ENCODE measurements around the gene TRIM72. TPM values are rescaled to one million over a fixed set of nuclear protein-coding genes. Genes with fewer than 3 reads are reported as not detected.

The TRIM72 gene
- polyA plus RNA-seq, 1 donor (not counting 4 experiments of a cell fraction or from before 2014, with no cell fraction given): not detected

DNA sequence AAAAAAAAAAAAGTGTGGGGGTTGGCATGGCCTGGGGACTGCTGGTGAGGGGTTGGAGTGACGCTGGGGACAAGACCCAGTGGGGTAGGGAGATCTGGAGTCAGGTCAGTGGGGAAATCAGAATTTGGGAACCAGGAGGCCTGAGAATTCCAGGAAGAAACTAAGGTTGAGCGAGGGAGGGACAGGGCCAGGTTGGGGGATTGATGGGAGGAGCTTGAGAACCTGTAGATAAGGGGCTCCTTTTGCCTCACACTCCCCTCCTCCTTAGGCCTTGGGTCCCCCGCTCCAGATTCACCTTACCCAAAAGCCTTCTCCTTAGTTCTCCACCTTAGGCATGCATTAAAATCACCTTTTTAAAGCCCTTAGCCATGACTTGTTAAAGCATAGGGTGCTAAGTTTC lies 11.3 kb downstream of the TRIM72 start:
- FAIRE-seq (no peak), DNase-seq (ENCODE audit: low read depth, low spot score) (no peak)
- Histone ChIP-seq H4K20me1 (ENCODE audit: control insufficient read depth, extremely low read depth, insufficient read depth, low read length) (no peaks in the 10 kb centered on the region), H3K4me3 (ENCODE audit: control insufficient read depth in 2 of 3, extremely low read depth in 1 of 3, insufficient read depth in 2 of 3, low read depth in 1 of 3, low read length in 3 of 3) (no peak overlapping the region), H3K27ac (ENCODE audit: control insufficient read depth, insufficient read depth, low read length) (no peak overlapping the region), H3K4me1 (ENCODE audit: control insufficient read depth, extremely low read depth, insufficient read depth, low read length) (no peaks in the 10 kb centered on the region), H3K27me3 (ENCODE audit: control insufficient read depth, extremely low read depth, insufficient read depth, low read length) (no peaks in the 10 kb centered on the region), H3K79me2 (ENCODE audit: control insufficient read depth, insufficient read depth, low read length) (no peaks in the 10 kb centered on the region), H3K9me1 (ENCODE audit: control insufficient read depth, extremely low read depth, insufficient read depth, low read length) (no peaks in the 10 kb centered on the region), H3K4me2 (ENCODE audit: control insufficient read depth, extremely low read depth, insufficient read depth, low read depth, low read length) (no peak overlapping the region), H3K9me3 (ENCODE audit: control insufficient read depth, low read depth, low read length) (no peaks in the 10 kb centered on the region), H3K9ac (ENCODE audit: control insufficient read depth, extremely low read depth, insufficient read depth, low read length) (no peak overlapping the region), H3K36me3 (ENCODE audit: control insufficient read depth in 2 of 2, extremely low read depth in 1 of 2, insufficient read depth in 2 of 2, low read length in 2 of 2) (no peaks in the 10 kb centered on the region), H2AFZ (ENCODE audit: control insufficient read depth, low read length) (no peak overlapping the region)
- dilution Hi-C loops (cut with MboI; ENCODE audit: extremely low pct_ligation_motif_present, low sequenced_read_pairs): no loop called here
- no peak for TF ChIP-seq EZH2 (IDR thresholded peaks at IDR 0.05; ENCODE audit: low read length)
- TF ChIP-seq, protein P1, sequence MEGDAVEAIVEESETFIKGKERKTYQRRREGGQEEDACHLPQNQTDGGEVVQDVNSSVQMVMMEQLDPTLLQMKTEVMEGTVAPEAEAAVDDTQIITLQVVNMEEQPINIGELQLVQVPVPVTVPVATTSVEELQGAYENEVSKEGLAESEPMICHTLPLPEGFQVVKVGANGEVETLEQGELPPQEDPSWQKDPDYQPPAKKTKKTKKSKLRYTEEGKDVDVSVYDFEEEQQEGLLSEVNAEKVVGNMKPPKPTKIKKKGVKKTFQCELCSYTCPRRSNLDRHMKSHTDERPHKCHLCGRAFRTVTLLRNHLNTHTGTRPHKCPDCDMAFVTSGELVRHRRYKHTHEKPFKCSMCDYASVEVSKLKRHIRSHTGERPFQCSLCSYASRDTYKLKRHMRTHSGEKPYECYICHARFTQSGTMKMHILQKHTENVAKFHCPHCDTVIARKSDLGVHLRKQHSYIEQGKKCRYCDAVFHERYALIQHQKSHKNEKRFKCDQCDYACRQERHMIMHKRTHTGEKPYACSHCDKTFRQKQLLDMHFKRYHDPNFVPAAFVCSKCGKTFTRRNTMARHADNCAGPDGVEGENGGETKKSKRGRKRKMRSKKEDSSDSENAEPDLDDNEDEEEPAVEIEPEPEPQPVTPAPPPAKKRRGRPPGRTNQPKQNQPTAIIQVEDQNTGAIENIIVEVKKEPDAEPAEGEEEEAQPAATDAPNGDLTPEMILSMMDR (optimal IDR thresholded peaks at IDR 0.05 in 1 of 3, IDR thresholded peaks at IDR 0.05 in 1 of 3, conservative IDR thresholded peaks at IDR 0.05 in 1 of 3; ENCODE audit: extremely low read depth in 1 of 3, insufficient read depth in 2 of 3, low read length in 3 of 3): no peak

GRCh38 chr16:31228206-31228605 lies 14.3 kb downstream of the TRIM72 start:
- Histone ChIP-seq H3K9ac (ENCODE audit: control insufficient read depth, extremely low read depth, insufficient read depth, low read length) (no peak overlapping the region), H3K79me2 (ENCODE audit: control insufficient read depth, insufficient read depth, low read length) (no peaks in the 10 kb centered on the region), H3K4me1 (ENCODE audit: control insufficient read depth, extremely low read depth, insufficient read depth, low read length) (no peaks in the 10 kb centered on the region), H3K9me3 (ENCODE audit: control insufficient read depth, low read depth, low read length) (no peaks in the 10 kb centered on the region), H3K27me3 (ENCODE audit: control insufficient read depth, extremely low read depth, insufficient read depth, low read length) (no peaks in the 10 kb centered on the region), H3K9me1 (ENCODE audit: control insufficient read depth, extremely low read depth, insufficient read depth, low read length) (no peaks in the 10 kb centered on the region), H3K27ac (ENCODE audit: control insufficient read depth, insufficient read depth, low read length) (no peak overlapping the region), H3K4me3 (ENCODE audit: control insufficient read depth in 2 of 3, extremely low read depth in 1 of 3, insufficient read depth in 2 of 3, low read depth in 1 of 3, low read length in 3 of 3) (no peak overlapping the region), H3K4me2 (ENCODE audit: control insufficient read depth, extremely low read depth, insufficient read depth, low read depth, low read length) (no peak overlapping the region), H3K36me3 (ENCODE audit: control insufficient read depth in 2 of 2, extremely low read depth in 1 of 2, insufficient read depth in 2 of 2, low read length in 2 of 2) (no peaks in the 10 kb centered on the region), H2AFZ (ENCODE audit: control insufficient read depth, low read length) (no peak overlapping the region), H4K20me1 (ENCODE audit: control insufficient read depth, extremely low read depth, insufficient read depth, low read length) (no peaks in the 10 kb centered on the region)
- dilution Hi-C loops (cut with MboI; ENCODE audit: extremely low pct_ligation_motif_present, low sequenced_read_pairs): no loop called here
- DNase-seq (ENCODE audit: low read depth, low spot score): no peak
- FAIRE-seq: no peak
- no peak for TF ChIP-seq EZH2 (IDR thresholded peaks at IDR 0.05; ENCODE audit: low read length)
- TF ChIP-seq, protein P1 (optimal IDR thresholded peaks at IDR 0.05 in 1 of 3, IDR thresholded peaks at IDR 0.05 in 1 of 3, conservative IDR thresholded peaks at IDR 0.05 in 1 of 3; ENCODE audit: extremely low read depth in 1 of 3, insufficient read depth in 2 of 3, low read length in 3 of 3): no peak
